Tibial artery (tissue), 4 donors: Measurements from ENCODE around the gene ANKRD24.

Experiments used
- DNase-seq, 2 donors: peaks; one replicate each; pipeline ENCODE4 v3.0.0-alpha.2; 2019
- H3K27ac ChIP-seq, 2 donors: fragments of 200-600 bp; sonication (generic) in 1 of 2; 1 replicate in 1 of 2; 2 replicates in 1 of 2; pipeline ENCODE4 v1.5.1; 2018 to 2019; ENCODE audit warnings: mild to moderate bottlenecking in 1 of 2
- H3K27me3 ChIP-seq, 2 donors: fragments of 200-600 bp; sonication (generic) in 1 of 2; one replicate each; pipeline versions ENCODE4 v1.5.1 to v1.6.0; 2016 to 2019
- H3K36me3 ChIP-seq, 3 donors: fragments of 200-600 bp; sonication (generic) in 2 of 3; one replicate each; pipeline ENCODE4 v1.5.1; 2016 to 2019; ENCODE audit warnings: mild to moderate bottlenecking in 2 of 3
- H3K4me1 ChIP-seq, 4 donors: fragments of 200-600 bp; sonication (generic) in 2 of 4; 1 replicate in 3 of 4; 2 replicates in 1 of 4; pipeline ENCODE4 v1.5.1; 2016 to 2019
- H3K4me3 ChIP-seq, 2 donors: fragments of 200-600 bp; sonication (generic) in 1 of 2; 1 replicate in 1 of 2; 2 replicates in 1 of 2; pipeline ENCODE4 v1.5.1; 2018 to 2019; ENCODE audit warnings: mild to moderate bottlenecking in 2 of 2
- H3K9me3 ChIP-seq, 3 donors: fragments of 200-600 bp; sonication (generic) in 1 of 3; one replicate each; pipeline ENCODE4 v1.5.1; 2016 to 2019
- intact Hi-C: fragments of 100-400 bp; cut with DNase I; formaldehyde crosslinking; loops from one replicate; pipeline ENCODE4 v1.15.0; 2023; ENCODE audit warnings: low total_unique reads
- TF ChIP-seq, protein P1 (sequence below), 2 experiments: fragments of 200-600 bp in 1 of 2; fragments of 450-650 bp in 1 of 2; IDR thresholded peaks; one replicate each; pipeline ENCODE4 v1.5.1; 2017 to 2019; ENCODE audit warnings: antibody characterized with exemption in 2 of 2, mild to moderate bottlenecking in 1 of 2, moderate library complexity in 1 of 2

ANKRD24 gene

DNA sequence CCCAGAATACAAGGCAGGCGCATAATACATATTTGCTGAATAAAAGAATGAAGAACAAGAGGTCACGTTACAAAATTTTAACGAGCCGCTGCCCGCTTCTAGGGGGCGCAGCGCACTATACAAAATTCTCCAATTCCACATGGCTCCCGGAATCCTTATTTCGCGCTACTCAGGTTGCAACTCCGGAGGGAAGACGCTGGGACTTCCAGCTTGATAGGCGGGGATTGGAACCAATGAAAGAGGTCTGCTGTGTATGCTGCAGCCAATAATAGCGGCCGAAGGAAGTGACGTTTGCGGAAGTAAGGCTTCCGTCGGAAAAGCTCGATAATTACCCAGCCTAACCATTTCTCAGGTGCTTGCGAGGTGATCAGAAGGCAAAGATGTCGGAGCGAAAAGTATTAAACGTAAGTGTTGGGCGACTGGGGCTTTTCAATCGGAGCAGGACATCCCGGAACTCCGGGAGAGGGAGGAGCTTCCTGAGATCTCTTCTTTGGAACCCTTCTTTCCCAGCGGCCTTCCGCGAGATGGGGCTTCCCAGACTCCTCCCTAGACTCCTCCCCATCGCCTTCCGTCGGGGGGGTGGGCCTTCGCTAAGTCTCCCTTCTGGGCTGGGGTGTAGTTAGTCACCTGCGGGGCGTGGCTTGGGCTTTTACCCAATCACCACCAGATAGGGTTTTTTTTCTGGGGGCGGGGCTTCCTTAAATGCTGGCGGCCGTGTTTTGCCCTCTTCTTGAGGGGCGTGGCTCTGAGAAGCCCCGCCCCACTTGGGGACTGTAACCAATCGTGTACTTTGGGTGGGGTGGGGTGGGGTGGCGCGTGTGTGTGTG, 64.5 kb downstream of the ANKRD24 start, which contains the start of gene YJU2:
Gene YJU2, plus strand, starts transcription at position 314 of the 827 bp plus-strand sequence. Its CDS starts 67 bp downstream, at position 381.
- Histone ChIP-seq H3K9me3 (peaks cover 0 to 2% (median 0%) of the 10 kb centered on the region in 3 donors), H3K4me1 (peaks cover 0 to 13% (median 6%) of the 10 kb centered on the region in 4 donors), H3K36me3 (peaks cover 31 to 37% (median 32%) of the 10 kb centered on the region in 3 donors), H3K27ac (peak within 1 kb of the TSS; percentile 94), H3K27me3 (no peaks in the 10 kb centered on the region), H3K4me3 (peak within 1 kb of the TSS; percentile 62 to 63)
- intact Hi-C loops, result loop anchor here (2.0 kb wide), 1 partner anchor 94 kb away; no protein-coding TSS in a partner anchor
- DNase-seq, result peak; percentile 99 to 100
- TF ChIP-seq, protein P1, sequence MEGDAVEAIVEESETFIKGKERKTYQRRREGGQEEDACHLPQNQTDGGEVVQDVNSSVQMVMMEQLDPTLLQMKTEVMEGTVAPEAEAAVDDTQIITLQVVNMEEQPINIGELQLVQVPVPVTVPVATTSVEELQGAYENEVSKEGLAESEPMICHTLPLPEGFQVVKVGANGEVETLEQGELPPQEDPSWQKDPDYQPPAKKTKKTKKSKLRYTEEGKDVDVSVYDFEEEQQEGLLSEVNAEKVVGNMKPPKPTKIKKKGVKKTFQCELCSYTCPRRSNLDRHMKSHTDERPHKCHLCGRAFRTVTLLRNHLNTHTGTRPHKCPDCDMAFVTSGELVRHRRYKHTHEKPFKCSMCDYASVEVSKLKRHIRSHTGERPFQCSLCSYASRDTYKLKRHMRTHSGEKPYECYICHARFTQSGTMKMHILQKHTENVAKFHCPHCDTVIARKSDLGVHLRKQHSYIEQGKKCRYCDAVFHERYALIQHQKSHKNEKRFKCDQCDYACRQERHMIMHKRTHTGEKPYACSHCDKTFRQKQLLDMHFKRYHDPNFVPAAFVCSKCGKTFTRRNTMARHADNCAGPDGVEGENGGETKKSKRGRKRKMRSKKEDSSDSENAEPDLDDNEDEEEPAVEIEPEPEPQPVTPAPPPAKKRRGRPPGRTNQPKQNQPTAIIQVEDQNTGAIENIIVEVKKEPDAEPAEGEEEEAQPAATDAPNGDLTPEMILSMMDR (IDR thresholded peaks at IDR 0.05), result peak; percentile 20 to 33

DNA sequence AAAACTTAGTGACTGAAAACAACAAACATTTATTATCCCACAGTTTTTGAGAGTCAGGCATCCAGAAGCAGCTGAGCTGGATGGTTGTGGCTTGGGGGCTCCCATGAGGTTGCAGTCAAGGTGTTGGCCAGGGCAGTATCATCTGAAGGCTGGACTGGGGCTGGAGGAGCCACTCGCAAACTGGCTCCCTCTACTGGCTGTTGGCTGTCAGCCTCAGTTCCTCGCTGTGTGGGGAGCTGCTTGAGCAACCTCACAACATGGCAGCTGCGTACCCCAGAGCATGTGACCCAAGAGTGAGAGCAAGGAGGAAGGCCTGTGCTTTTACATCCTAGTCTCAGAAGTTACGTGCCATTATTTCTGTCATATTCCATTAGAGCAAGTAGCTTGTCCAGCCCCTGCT, 74.1 kb downstream of the ANKRD24 start:
- peaks cover 95 to 100% (median 96%) of the 10 kb centered on the region in 3 donors for H3K36me3 ChIP-seq
- intact Hi-C loops, result no loop called here
- DNase-seq, result no peak

DNA sequence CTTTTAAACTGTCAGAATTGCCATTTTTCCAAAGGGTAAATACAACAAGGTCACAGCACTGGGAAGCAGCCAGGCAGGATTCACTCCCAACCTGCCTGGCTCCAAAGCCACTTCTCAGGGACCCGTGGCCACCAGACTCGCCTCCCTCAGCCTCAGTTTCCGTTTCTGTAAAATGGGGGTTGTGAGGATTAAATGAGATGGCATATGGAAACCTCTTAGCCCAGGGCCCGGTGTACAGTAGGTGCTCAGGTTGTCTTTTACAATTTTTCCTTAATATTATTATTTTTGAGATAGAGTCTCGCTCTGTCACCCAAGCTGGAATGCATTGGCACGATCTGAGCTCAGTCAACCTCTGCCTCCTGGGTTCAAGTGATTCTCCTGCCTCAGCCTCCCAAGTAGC, 74.5 kb downstream of the ANKRD24 start:
- H3K27me3 ChIP-seq, result no peaks in the 10 kb centered on the region
- no peak overlapping the region for H3K27ac ChIP-seq
- TF ChIP-seq, protein P1 (IDR thresholded peaks at IDR 0.05), result no peak
- H3K4me3 ChIP-seq, result no peak overlapping the region
- intact Hi-C loops, result no loop called here
- no peak for DNase-seq
- H3K9me3 ChIP-seq, result peaks cover 0 to 9% (median 0%) of the 10 kb centered on the region in 3 donors
- H3K36me3 ChIP-seq, result peaks cover 95 to 100% (median 96%) of the 10 kb centered on the region in 3 donors
- no peaks in the 10 kb centered on the region for H3K4me1 ChIP-seq

More for the DNA sequence above, 74.1 kb downstream of the ANKRD24 start:
- Histone ChIP-seq H3K27ac (no peak overlapping the region), H3K27me3 (no peaks in the 10 kb centered on the region), H3K4me1 (no peaks in the 10 kb centered on the region), H3K4me3 (no peak overlapping the region), H3K9me3 (peaks cover 0 to 9% (median 0%) of the 10 kb centered on the region in 3 donors)
- TF ChIP-seq, protein P1 (IDR thresholded peaks at IDR 0.05), result no peak

DNA sequence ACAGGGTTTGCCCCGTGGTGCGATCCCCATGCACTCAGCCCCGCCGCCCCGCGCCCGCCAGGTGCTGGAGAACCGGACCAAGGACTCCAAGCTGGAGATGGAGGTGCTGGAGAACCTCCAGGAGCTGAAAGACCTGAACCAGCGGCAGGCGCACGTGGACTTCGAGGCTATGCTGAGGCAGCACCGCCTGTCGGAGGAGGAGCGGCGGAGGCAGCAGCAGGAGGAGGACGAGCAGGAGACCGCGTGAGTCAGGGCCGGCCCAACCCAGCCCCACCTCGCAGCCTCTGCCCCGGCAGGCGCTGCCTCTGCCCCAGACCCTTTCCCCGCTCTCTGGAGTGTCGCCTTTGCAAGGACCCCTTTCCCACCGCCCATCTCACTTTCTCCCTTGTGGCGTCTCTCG, 75.7 kb downstream of the ANKRD24 start:
- Histone ChIP-seq H3K4me1 (no peaks in the 10 kb centered on the region), H3K36me3 (peaks cover 92 to 100% (median 96%) of the 10 kb centered on the region in 3 donors), H3K4me3 (no peak overlapping the region), H3K27ac (no peak overlapping the region), H3K27me3 (no peaks in the 10 kb centered on the region), H3K9me3 (peaks cover 0 to 9% (median 0%) of the 10 kb centered on the region in 3 donors)
- intact Hi-C loops, result no loop called here
- no peak for DNase-seq
- TF ChIP-seq, protein P1 (IDR thresholded peaks at IDR 0.05), result no peak

DNA sequence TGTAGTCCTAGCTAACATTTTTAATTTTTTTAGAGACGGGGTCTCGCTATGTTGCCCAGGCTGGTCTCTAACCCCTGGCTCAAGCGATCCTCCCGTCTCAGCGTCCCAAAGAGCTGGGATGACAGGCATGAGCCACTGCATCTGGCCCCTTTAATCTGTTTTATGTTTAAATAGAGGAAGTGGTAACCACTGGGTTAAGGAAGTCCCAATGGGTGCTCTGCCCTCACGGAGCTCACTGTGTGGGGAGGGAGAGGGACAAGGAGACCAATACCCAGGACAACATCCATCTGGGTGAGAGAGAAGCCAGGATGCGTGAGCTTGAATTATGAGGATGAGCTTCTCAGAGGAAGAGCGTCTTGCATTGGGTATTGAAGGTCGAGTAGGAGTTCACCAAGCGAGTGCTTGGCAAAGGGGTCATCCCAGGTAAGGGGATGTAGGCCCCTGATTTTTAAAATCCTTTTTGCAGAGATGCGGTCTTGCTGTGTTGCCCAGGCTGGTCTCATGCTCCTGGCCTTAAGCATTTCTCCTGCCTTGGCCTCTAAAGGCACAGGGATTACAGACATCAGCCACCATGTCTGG, 78.2 kb downstream of the ANKRD24 start:
- Histone ChIP-seq H3K27me3 (no peaks in the 10 kb centered on the region), H3K4me3 (no peak overlapping the region), H3K4me1 (no peaks in the 10 kb centered on the region), H3K9me3 (no peaks in the 10 kb centered on the region), H3K27ac (no peak overlapping the region), H3K36me3 (peaks cover 83 to 100% (median 83%) of the 10 kb centered on the region in 3 donors)
- intact Hi-C loops, result loop anchor here (10.0 kb wide), 1 partner anchor 144 kb away; the partner anchor contains the start of genes CHAF1A and SH3GL1
- DNase-seq, result no peak
- TF ChIP-seq, protein P1 (IDR thresholded peaks at IDR 0.05), result no peak
